Measurements from ENCODE around the gene NR1H3. TPM values are rescaled to one million over a fixed set of nuclear protein-coding genes. Genes with fewer than 3 reads are reported as not detected.

NR1H3 gene
- total RNA-seq, 1 donor from 2014 or later = 14.4 TPM

GRCh38 chr11:47256374-47256773, 1.4 kb upstream of the NR1H3 start:
- H3K27ac Mint-ChIP-seq (ENCODE audit: unreplicated experiment) = no peak overlapping the region
- H3K36me3 Mint-ChIP-seq (ENCODE audit: unreplicated experiment) = peaks cover 2% of the 10 kb centered on the region
- no peak for DNase-seq (ENCODE audit: extremely low spot score, unreplicated experiment)
- no peaks in the 10 kb centered on the region for H3K27me3 Mint-ChIP-seq (ENCODE audit: unreplicated experiment)
- H3K4me1 Mint-ChIP-seq (ENCODE audit: unreplicated experiment) = peaks cover 48% of the 10 kb centered on the region
- no peak overlapping the region for H3K4me3 Mint-ChIP-seq (ENCODE audit: unreplicated experiment)
- H3K9me3 Mint-ChIP-seq (ENCODE audit: unreplicated experiment) = no peaks in the 10 kb centered on the region
- TF ChIP-seq CTCF (IDR thresholded peaks at IDR 0.05) = no peak

GRCh38 chr11:47257177-47257516, 649 bp upstream of the NR1H3 start:
- Mint-ChIP-seq H3K36me3 (ENCODE audit: unreplicated experiment) (peaks cover 2% of the 10 kb centered on the region), H3K9me3 (ENCODE audit: unreplicated experiment) (no peaks in the 10 kb centered on the region), H3K4me1 (ENCODE audit: unreplicated experiment) (peaks cover 48% of the 10 kb centered on the region), H3K4me3 (ENCODE audit: unreplicated experiment) (no peak overlapping the region), H3K27ac (ENCODE audit: unreplicated experiment) (peak overlapping the region; percentile 85), H3K27me3 (ENCODE audit: unreplicated experiment) (no peaks in the 10 kb centered on the region)
- DNase-seq (ENCODE audit: extremely low spot score, unreplicated experiment) = no peak
- TF ChIP-seq CTCF (IDR thresholded peaks at IDR 0.05) = no peak

GRCh38 chr11:47258317-47258902, 614 bp downstream of the NR1H3 start:
- peaks cover 48% of the 10 kb centered on the region for H3K4me1 Mint-ChIP-seq (ENCODE audit: unreplicated experiment)
- no peaks in the 10 kb centered on the region for H3K9me3 Mint-ChIP-seq (ENCODE audit: unreplicated experiment)
- peak overlapping the region; percentile 85 for H3K27ac Mint-ChIP-seq (ENCODE audit: unreplicated experiment)
- peak overlapping the region; percentile 58 for H3K4me3 Mint-ChIP-seq (ENCODE audit: unreplicated experiment)
- no peak for DNase-seq (ENCODE audit: extremely low spot score, unreplicated experiment)
- H3K27me3 Mint-ChIP-seq (ENCODE audit: unreplicated experiment) = no peaks in the 10 kb centered on the region
- no peak for TF ChIP-seq CTCF (IDR thresholded peaks at IDR 0.05)
- no peaks in the 10 kb centered on the region for H3K36me3 Mint-ChIP-seq (ENCODE audit: unreplicated experiment)

- H3K9me3 Mint-ChIP-seq (ENCODE audit: unreplicated experiment) = no peaks in the 10 kb centered on the region
- DNase-seq (ENCODE audit: extremely low spot score, unreplicated experiment) = no peak
- H3K27me3 Mint-ChIP-seq (ENCODE audit: unreplicated experiment) = no peaks in the 10 kb centered on the region
Observed at GRCh38 chr11:47259232-47259977, 1.6 kb downstream of the NR1H3 start.

More at GRCh38 chr11:47259232-47259977, 1.6 kb downstream of the NR1H3 start:
- peak; percentile 75 for TF ChIP-seq CTCF (IDR thresholded peaks at IDR 0.05)
- Mint-ChIP-seq H3K4me1 (ENCODE audit: unreplicated experiment) (peaks cover 44% of the 10 kb centered on the region), H3K36me3 (ENCODE audit: unreplicated experiment) (no peaks in the 10 kb centered on the region), H3K27ac (ENCODE audit: unreplicated experiment) (peak overlapping the region; percentile 23), H3K4me3 (ENCODE audit: unreplicated experiment) (no peak overlapping the region)
